NCI-H446 (cell line): ENCODE measurements around the gene SMARCD1.

ENCODE experiments used
- DNase-seq, 2 experiments: peaks; one replicate each; lab custom pipeline; 2025; lab: John Stamatoyannopoulos, UW

Gene SMARCD1

DNA sequence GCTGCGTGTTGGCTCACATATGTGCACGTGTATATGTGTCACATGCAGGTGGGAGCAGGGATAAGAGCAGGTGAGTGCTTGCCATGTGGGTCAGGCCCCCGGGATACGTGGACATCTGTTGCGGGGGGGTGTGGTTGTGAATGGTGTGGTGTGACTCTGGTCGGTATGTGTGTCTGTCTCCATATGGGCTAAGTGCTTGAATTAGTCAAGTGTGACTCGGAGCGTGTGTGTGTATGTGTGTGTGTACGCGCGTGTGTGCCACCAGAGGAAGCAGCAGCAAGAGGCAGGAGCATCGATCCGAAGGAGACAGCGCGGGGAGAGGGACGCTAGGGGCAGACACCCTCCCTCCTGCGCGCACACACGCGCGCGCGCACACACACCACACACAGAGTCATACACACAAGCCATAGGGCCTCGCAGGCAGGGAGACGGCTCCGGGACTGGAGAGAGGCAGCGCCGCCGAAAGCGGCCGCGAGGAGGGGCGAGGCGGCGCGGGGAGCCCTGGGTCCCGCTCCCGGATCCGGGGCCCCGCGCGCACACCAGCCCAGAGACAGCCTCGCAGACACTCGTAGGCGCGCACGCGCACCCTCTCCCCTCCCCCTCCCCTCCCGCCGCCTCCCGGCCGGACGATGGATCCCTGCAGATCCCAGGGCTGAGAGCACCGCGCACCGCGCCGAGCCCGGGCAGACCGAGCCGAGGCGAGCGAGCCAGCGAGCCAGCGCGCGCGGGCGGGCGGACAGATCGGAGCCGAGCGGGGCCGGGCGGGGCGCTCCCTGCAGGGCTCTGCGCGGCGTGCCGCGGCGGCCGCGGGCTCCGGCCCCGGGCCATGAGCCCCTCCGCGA, 27.9 kb upstream of the SMARCD1 start, which contains the start of gene ASIC1:
TSS of gene ASIC1 (plus strand) at position 597 of the 842 bp plus-strand sequence. CDS start 1,171 bp downstream, outside the sequence.
- peak in 1 of 2 experiments; percentile 50 for DNase-seq

DNA sequence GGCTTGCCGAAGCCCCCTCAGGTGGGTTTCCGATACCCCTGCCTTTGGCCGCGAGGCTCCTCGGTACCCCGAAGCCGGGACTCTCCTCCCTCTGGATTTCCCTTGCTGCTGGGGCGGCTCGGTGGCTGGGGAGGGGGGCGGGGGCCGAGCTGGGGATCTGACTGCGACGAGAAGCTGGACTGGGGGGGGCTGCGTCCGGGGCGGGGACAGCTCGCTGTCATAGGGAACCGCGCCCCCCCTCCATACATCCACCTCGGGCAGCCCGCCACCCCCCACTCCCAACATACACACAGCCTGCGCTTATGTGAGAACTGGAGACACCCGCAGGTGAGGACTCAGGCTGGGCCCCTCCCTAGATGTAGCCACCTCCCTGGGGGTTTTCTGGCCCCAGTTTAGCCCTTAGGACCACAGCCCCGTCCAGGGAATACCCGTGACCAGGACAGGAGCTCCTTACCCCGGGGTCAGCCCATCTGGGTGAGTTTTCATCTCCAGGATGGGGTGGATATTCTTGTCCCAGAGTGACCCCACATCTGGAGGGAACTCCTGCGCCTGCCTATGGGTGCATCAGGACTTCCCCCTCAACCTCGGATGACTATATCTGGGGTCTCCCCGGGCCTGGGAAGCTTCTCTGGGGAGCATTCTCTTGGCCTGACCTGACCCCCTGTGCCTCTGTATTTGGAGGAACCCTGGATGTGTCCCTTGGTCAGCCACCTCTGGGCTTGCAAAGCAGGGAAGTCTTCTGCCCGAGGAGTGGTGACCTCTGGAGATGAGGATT, 27.1 kb upstream of the SMARCD1 start:
- no peak for DNase-seq

DNA sequence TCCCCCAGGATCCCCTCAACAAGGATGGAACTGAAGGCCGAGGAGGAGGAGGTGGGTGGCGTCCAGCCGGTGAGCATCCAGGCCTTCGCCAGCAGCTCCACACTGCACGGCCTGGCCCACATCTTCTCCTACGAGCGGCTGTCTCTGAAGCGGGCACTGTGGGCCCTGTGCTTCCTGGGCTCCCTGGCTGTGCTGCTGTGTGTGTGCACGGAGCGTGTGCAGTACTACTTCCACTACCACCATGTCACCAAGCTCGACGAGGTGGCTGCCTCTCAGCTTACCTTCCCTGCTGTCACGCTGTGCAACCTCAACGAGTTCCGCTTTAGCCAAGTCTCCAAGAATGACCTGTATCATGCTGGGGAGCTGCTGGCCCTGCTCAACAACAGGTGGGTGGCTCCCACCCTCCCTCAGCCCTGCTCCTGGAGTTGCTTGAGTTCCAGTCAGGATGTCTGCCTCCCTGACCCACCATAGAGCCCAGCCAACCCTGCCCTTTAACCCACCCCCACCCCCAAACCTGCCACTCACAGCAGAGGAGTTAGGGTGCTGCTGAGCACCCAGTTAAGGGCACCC, 26.3 kb upstream of the SMARCD1 start:
- no peak for DNase-seq

DNA sequence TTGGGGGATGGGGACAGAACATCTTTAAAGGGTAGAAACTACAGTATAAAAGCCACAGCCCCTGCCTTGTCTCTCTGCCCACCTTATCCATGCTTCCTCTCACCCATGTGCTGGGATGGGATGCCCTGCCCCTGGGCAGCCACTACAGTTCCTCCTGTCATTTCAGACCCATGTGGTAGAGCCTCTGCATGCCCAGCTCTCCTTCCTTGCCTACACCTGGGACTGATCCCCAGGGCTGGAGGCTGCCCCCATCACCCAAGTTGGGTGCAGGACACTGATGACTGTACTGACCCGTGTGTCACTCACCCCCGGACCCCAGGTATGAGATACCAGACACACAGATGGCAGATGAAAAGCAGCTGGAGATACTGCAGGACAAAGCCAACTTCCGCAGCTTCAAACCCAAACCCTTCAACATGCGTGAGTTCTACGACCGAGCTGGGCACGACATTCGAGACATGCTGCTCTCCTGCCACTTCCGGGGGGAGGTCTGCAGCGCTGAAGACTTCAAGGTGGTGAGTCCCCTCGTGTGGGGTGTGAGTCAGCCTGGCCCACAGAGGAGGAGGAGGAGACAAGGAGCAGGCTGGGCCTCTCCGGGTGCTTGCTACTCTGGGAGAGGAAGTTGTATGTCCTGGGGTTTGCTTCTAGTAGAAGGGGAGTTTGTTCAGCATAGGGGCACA, 25.6 kb upstream of the SMARCD1 start:
- no peak for DNase-seq

DNA sequence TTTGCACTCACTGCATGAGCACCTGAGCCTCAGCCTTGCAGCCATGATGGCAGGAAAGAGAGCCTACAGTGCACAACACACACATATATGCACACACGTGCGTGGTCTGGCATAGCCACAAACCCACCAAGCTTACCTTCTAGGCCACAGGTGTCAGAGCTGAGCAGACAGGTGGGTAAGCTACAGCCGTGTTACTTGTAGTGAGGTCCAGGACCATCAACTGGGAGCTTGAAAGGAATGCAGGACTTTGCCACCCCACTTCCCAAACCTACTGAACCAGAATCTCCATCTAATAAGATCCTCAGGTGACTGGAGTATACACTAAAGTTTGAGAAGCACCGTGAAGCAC, 25.0 kb upstream of the SMARCD1 start:
- no peak for DNase-seq

DNA sequence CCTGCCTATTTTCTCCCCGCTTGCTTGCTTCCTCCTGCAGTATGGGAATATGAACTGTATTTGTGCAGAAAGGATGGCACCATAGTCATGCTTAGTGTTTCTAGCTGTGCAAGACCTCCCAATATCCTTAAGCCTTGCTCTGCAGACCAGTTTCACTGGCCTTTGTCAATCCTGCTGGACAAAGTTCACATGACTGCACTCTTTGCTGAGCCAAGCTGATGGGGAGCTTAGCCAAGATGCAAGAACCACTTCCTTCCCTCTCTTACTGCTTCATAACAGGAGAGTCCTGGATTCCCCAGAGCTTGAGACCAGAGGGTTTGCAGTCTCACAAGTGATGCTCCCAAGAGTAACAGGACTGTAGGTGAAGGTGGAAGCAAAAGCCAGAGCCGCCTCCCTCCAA, 24.0 kb upstream of the SMARCD1 start:
- DNase-seq = no peak

DNA sequence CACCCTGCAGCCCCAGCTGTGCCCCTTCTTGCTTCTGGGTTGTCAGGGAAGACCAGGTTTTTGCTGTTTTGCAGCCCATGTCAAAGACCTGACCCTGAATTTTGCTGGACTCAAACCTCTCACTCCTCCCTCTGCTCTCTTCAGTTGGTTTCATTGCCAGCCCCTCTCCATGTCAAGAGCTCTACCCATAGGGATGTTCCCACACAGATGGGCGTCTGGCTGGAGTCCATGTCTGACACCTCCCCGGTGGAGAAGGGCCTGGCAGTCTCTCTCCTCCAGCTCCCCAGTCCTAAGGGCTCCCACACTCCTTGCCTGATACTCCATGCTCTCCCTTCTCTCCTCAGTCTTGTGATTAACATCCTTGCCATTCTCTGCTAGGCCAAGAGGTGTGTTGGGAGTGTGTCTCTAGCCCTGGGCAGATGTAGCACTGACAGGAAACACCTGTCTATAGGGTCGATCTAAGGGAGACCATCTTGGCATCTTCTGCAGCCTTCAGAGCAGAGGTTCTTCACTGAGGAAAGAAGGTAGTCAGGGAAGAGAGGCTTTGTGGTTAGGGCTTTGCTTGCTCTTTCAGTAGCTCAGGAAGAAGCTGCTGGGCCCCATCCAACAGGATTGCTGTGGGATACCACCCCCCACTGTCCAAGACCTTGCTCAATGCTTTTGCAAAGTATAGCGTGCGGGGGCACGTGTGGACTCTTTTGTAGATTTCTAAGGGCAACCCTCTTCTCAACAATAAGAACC, 23.0 kb upstream of the SMARCD1 start:
- no peak for DNase-seq

DNA sequence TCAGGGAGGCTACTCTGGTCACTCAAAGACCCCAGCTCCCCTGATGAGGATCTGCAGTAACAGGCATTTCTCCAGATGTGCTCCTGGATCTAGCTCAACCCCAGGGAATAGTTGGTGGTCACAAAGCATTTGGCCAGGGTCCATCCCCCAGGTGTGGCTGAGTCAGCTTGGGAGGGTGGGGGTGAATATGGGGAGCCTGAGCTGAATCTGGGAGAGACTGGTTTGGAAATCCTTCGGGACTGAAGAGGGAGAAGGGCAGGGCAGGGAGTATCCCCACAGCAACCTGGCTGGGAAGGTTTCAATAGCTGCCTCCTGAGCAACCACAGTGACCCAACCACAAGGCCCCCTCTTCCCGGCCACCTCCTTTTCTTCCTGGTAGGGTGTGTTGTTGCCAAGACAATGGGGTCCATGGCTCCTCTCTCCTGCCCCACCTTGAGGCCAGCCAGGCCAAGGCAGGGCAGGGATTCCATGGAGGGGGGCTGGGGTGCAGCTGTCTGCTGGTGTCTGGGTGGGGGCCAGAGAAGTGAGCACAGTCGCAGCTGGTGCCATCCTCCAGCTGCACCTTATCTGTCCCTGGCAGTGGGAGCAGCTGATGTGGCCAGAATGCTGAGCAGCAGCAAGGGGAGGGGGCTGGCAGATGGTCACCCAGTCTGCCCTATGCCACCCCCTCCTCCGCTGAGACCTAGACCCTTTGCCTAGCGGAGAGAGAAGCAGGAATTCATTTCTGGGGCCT, 22.2 kb upstream of the SMARCD1 start:
- DNase-seq = no peak

DNA sequence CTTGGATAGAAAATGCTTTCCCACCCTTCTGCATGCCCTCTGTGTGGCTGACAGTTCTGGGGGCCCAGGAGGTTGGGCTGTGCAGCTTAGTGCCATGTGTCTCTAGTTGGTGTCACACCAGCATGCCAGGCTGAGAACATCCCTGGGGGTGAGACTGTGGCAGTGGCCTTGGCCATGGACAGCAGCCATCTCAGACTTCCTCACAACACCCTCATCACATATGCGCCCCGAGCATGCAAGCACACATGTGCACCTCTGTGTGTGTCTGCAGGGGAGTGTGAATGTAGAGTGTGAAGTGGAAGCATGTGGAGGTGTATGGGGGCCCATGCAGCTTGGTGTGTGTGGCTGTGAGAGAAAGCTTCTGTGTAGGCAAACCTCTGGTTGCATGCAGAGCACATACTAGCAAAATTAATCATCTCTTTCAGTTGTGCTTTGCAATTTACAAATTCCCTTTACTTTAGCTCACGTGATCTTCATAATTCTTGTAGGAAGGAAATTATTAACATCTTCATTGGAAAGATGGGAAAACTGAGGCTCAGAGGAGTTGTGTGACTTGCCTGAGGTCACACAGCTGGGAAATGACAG, 19.3 kb upstream of the SMARCD1 start:
- DNase-seq = no peak

DNA sequence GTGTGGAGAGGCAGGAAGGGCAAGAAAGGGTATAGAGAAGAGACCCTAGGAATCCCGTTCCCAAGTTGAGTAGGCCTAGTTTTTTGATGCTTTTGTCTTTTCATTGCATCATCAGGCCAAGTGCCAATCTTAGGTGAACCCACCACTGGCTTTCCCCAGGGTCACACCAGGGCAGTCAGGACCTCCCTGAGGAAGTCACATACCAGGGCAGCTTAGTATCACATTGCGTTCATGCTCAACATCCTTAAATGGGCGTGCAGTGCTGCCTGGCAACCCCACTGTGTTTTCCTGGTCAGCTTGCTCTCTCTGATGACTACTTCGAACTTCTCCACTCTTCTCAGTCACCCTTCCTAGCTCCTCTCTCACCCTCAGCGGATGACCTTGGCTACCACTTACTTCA, 18.7 kb upstream of the SMARCD1 start:
- no peak for DNase-seq

DNA sequence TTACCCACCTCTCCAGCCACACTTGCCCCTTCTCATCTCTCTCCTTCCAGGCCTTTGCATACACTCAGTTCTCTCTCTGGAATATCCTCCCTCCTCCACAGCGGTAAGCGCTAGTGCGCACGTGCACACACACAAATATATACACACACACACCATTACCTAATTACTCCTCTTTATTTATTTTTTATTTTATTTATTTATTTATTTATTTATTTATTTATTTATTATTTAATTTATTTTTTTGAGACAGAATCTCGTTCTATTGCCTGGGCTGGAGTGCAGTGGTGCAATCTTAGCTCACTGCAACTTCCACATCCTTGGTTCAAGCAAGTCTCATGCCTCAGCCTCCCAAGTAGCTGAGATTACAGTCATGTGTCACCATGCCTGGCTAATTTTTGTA, 16.1 kb upstream of the SMARCD1 start:
- DNase-seq = no peak

DNA sequence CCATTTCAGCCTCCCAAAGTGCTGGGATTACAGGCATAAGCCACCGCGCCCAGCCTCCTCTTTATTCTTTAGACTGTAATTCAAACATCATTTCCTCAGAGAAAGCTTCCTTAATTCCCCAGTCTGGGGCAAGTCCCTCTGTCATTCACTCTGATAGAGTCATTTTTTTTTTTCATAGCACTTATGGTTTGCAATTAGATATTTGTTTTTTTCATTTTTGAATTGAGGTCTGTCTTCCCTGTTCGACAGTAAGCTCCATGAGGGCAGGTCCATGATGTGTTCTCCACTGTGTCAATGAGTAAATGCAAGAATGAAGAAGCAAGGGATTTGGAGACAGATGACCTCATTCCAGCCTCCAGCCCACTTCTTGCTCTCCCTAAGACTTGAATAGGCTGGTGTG, 15.6 kb upstream of the SMARCD1 start:
- no peak for DNase-seq

DNA sequence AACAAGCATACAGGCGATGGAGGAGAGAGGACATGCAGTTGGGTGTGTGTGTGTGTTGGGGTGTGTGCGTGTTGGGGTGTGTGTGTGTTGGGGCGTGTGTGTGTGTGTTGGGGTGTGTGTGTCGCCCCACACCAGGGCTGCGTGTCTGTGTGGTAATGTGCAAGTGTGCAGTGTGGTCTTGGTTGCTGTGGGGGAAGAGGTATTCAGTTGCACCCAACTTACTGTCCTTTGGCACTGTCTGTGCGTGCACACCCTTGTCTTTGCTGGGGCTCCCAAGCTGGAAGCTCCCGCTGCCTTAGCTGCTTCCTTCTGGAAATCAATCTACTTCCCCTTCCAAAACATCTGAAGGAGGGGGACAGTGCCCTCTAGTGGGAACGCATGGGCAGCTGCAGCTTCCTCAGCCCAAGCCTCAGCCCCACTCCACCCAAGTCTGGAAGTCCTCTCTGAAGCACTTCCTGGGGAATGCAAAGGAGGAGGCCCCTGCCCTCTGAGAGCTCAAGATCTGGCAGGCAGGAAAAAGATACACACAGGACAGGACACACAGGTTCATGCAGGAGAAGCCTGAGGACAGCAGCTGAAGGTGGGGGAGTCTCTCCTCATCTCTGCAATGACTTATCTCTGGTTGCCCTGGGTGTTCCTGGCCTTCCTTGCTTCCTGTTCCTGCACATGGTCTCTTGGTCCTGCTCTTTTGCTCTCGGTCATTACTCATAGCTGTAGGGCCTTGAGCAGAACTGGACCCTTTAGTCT, 14.7 kb upstream of the SMARCD1 start:
- DNase-seq = peak; percentile 35 to 81

DNA sequence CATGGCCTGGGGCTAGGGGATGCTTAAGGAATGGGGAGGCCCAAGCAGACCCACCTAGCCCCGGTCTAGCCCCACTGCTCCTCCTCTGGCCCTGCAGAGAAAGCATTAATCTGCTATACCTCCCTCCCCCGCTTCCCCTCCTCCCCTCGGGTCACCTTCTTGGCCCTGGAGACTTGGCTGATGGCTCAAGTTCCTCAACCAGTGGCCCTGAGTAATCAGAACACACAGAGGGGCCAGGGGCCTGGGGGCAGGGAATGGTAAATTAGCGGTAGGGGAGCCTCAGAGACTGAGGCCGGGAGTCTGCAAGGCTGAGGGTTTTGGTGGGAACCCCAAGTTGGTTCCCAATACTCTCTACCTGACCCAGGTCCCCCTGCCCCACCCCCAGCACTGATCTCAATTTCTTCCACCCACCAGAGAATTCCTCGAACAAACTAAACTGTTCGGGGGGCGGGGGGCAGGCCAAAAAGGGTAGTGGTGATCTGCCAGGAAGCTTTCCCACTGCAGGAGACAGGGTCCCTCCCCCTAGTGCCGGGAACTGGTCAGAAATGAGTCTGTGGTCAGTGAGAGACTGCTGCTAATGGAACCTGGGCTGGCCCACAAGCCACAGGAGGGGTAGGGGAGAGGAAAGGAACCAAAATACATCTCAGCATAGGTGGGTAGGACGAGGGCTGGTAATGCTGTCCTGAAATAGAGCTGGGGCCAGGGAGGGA, 12.8 kb upstream of the SMARCD1 start:
- no peak for DNase-seq

DNA sequence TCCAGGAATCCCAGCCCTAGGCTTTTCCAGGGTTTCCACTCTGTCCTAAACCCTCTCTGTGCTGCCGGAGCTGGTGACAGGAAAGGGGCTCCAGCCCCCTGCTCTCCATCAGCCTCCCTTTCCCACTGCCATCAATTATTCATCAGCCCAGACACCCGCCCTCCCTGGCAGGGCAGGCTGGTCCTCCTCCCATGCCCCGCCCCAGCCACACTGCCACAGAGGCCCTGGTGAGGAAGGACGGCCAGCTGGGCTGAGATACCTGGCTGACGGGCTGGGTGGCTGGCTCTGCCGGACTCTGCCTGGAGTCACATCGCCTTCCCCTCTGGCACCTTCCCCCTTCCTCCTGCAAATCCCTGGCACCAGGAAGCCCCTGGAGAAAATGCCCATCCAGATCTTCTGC, 11.9 kb upstream of the SMARCD1 start:
- no peak for DNase-seq

DNA sequence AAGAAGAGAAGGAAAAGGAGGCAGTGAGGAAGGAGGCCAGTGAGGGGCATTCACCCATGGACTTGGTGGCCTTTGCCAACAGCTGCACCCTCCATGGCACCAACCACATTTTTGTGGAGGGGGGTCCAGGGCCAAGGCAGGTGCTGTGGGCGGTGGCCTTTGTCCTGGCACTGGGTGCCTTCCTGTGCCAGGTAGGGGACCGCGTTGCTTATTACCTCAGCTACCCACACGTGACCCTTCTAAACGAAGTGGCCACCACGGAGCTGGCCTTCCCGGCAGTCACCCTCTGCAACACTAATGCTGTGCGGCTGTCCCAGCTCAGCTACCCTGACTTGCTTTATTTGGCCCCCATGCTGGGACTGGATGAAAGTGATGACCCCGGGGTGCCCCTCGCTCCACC, 11.4 kb upstream of the SMARCD1 start:
- no peak for DNase-seq

DNA sequence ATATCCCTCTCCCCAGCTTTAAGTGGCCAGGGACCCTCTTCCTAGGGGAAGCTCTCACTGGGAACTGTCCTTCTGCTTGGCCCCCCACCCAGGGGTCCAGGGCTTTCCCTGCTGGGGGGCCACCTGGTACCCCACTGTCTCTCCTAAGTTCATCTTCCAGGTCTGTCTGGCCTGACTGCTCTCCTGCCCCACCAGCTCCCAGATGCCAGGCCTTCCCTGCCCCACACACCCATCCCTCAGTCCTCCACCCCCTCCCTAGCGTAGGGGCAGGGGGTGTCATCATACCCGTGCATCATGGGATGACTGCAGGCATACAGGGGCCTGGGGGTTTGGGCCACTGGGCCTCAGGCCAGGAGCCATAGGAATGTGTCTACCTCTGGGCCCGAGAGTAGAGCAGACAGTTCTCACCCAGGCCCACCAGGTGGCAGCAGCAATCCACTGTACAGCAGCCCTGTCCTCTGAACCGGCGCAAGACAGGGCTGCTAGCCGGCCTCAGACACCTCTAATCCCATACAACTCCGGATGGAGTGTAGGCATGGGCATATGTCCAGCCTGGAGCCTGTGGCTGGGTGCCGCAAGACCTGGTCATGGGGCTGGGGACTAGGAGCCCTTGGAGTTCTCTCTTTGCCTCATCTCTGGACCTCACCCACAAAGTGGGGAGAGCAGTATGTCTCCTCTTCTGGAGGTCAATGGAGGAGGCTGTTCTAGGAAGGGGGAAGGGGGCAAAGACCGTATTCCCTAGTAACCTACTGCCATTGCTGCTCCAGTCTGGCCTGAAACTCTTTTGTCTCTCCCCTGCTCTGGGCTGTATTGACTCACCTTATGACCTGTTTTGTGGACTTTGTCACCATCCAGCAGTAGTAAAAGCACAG, 10.0 kb upstream of the SMARCD1 start:
- DNase-seq = peak in 1 of 2 experiments; percentile 76

DNA sequence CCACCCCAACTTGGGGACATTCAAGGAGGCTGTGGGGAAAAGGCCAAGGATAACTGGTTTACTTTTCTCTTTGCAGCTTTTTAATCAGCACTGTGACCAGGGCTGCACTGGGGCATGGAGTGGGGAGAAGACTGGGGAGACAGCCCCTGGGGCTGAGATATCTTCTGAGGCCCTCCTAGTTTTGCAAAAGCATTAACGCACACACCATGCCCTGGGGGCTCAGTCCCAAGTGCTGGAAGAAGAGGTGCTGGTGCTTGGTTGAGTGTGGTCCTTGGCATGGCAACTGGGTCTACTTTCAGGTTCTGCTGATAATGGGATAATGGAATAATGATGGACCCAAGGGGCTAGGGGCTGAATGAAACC, 9.4 kb upstream of the SMARCD1 start:
- no peak for DNase-seq
